Choroid plexus epithelial cell (primary cell): ENCODE data around the gene FKBP2.

Experiments
- DNase-seq: peaks from one replicate; pipeline ENCODE4 v3.0.0-alpha.2; 2010; ENCODE audit warnings: low read depth
- H3K4me3 ChIP-seq: 2 replicates; pipeline ENCODE4 v1.5.1; 2011; ENCODE audit warnings: low read depth, mild to moderate bottlenecking, control low read depth, low read length, moderate library complexity
- CTCF ChIP-seq: conservative IDR thresholded peaks from 2 replicates; pipeline ENCODE4 v1.5.1; 2011; ENCODE audit warnings: low read depth, mild to moderate bottlenecking, control low read depth, inconsistent platforms, low read length, moderate library complexity

FKBP2 gene

GRCh38 chr11:64233913-64234586 lies 6.8 kb upstream of the FKBP2 start, which contains the start of gene VEGFB:
Gene VEGFB, plus strand, starts transcription at chr11:64234584. Its CDS starts 250 bp downstream, at chr11:64234834.
- peak within 1 kb of the TSS; percentile 67 for H3K4me3 ChIP-seq
- DNase-seq = no peak
- TF ChIP-seq CTCF = no peak

- TF ChIP-seq CTCF = no peak
- no peak for DNase-seq
- H3K4me3 ChIP-seq = peak overlapping the region; percentile 67
These were observed 6.1 kb upstream of the FKBP2 start for GRCh38 chr11:64234647-64235379.

- TF ChIP-seq CTCF = no peak
- H3K4me3 ChIP-seq = peak overlapping the region; percentile 67
- no peak for DNase-seq
These were observed 5.3 kb upstream of the FKBP2 start for GRCh38 chr11:64235437-64236161.

- no peak for TF ChIP-seq CTCF
These were observed 3.4 kb upstream of the FKBP2 start for GRCh38 chr11:64237484-64237951.

GRCh38 chr11:64238076-64238475 lies 2.8 kb upstream of the FKBP2 start:
- H3K4me3 ChIP-seq = no peak overlapping the region
- no peak for TF ChIP-seq CTCF
- DNase-seq = no peak

More at GRCh38 chr11:64237484-64237951, 3.4 kb upstream of the FKBP2 start:
- H3K4me3 ChIP-seq = no peak overlapping the region
- no peak for DNase-seq

GRCh38 chr11:64238999-64239398 lies 1.9 kb upstream of the FKBP2 start:
- no peak overlapping the region for H3K4me3 ChIP-seq
- TF ChIP-seq CTCF = no peak
- DNase-seq = no peak
